Lower leg skin (tissue), 3 donors: ENCODE measurements around the gene NCL.
"Not testable (repeated sequence)": the region's sequence is repeated elsewhere in the genome, so short reads cannot be mapped to it uniquely, and the experiment has no call there.

Experiments used
- CTCF ChIP-seq, 3 donors: fragments of 450-650 bp; IDR thresholded peaks; one replicate each; pipeline ENCODE4 v1.5.1; 2016; ENCODE audit warnings: antibody characterized with exemption in 3 of 3, mild to moderate bottlenecking in 3 of 3, moderate library complexity in 2 of 3
- POLR2A ChIP-seq, 2 donors: fragments of 450-650 bp; IDR thresholded peaks; one replicate each; pipeline ENCODE4 v1.6.1; 2016 to 2017; ENCODE audit warnings: antibody characterized with exemption in 2 of 2, mild to moderate bottlenecking in 1 of 2, moderate library complexity in 1 of 2

- not testable (repeated sequence) for TF ChIP-seq POLR2A, CTCF (IDR thresholded peaks at IDR 0.05)
These were observed 58.5 kb downstream of the NCL start for GRCh38 chr2:231405601-231406367.
